ENCODE results near the gene TTC8. TPM values are rescaled to one million over a fixed set of nuclear protein-coding genes. Genes with fewer than 3 reads are reported as not detected.

Gene TTC8
- polyA plus RNA-seq, 3 donors: 35.9 to 39.7 (median 36.8) TPM

Other genes with a start within 250 kb of the TTC8 start
- 1 to 10 TPM; 2.8 to 3.4 (median 3.1) TPM for gene EML5, start 31.7 kb upstream of the TTC8 start, polyA plus RNA-seq (ENCODE audit: insufficient read length in 3 of 3)